Measurements from ENCODE around the gene EMX2.

The EMX2 gene

DNA sequence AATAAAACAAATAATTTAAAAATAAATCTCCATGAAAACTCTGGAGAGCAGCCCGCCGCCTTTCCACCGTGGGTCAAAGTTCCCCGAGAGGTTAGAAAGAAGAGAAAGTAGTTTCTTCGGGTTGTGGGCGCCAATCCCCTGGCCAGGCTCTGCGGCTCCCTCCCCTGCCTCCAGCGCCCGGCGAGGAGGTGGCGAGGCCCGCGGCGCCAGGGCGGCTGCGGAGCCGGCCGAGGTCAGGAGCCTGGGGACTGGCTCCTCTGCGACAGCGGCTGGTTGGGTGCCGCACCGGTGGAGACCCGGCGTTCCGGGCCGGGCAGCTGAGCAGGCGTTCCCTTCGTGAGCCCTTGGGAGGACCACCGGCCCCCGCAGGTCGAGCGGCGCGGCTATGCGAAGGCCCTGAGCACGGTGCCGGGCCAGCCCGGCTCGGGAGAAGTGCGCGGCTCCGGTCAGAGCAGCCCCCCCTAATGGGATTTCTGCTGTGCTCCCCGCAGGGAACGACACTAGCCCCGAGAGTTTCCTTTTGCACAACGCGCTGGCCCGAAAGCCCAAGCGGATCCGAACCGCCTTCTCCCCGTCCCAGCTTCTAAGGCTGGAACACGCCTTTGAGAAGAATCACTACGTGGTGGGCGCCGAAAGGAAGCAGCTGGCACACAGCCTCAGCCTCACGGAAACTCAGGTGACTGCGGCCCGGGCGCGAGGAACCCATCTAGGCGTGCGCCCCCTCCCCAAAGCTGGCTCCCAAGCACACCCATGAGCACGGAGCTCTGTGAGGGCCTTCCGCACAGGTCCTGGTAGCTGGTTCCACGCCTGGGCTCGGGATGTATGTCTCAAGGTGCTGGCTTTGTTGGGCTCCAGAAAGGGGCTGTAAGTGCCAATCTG, 2.8 kb downstream of the EMX2 start:
- no peak for DNase-seq

DNA sequence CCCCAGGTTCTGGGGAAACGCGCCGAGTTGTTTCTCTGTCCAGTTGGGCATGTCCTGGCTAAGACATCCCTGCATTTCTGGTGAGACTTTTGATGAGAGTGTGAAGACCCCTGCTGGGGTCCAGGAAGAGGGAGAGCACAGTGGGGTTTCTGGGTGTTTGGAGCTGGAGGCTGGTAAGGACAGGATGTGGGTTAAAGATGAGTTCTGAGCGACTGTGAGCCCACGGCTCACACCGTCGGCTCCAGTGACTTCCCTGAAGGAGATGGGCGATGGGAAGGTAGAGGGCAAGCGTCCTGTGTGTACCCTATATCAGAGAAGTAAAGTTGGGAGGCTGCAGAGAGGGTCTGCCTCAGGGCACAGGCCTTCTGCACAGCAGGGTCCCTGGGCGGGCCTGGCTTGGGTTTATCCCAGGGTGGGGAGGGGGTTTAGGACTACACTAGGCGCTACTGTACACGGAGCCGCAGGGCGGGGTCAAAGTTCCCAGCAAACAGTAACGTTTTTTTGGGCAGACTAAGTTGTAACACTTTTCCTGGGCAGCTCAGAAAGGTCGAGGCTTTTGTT, 3.6 kb downstream of the EMX2 start:
- no peak for DNase-seq

DNA sequence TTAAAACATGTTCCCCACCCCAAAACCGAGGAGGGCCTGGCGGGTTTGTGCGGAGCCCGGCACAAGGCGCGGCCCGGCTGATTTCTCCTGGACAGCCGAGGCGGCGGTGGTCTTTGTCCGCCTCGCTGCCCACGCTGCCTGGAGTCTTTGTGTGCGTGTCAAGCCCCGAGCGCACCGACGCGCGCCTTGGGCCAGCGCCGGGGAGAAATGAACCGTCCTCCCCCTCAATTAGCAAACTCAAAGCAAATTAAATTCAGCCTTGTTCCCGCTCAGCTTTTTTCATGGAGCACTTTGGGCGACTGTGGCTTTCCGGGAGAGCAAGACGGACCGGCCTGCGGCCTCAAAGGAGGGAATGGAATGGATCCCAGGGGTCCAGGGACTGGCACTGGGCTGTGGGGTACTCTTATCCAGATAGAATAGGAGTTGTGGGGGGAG, 4.1 kb downstream of the EMX2 start:
- DNase-seq, result no peak

DNA sequence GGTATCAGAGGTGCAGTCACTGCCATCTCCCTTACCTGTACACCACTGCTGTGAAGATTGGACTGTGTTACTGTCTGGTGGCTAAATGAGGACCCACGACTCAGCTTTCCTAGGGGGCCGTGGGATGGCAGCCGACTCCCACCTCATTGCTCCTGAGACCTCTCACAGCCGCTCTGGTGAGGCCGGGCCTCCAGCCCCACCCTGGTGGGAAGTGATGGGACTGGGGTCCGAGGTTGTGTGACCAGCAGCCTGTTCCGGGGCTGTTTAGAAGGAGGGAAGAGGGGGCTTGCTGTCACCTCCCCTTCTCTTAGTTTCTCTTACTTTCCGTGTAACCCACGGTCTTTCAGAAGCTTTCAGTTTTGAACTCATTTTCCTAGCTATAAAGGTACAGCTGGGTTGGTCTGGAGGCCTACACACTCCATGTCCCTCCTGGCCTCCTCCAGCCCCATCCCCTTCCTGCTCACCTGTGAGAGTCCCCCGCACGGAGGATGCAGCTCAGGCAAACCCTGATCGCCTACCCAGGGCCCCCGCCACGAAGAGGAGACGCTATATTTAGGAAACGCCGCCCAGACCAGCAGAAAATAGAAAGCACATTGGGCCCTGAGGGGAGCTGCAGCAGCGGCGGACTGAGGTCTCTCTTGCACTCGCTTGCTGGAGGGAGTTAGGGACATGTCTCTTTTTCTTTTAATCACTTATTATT, 4.6 kb downstream of the EMX2 start:
- no peak for DNase-seq

DNA sequence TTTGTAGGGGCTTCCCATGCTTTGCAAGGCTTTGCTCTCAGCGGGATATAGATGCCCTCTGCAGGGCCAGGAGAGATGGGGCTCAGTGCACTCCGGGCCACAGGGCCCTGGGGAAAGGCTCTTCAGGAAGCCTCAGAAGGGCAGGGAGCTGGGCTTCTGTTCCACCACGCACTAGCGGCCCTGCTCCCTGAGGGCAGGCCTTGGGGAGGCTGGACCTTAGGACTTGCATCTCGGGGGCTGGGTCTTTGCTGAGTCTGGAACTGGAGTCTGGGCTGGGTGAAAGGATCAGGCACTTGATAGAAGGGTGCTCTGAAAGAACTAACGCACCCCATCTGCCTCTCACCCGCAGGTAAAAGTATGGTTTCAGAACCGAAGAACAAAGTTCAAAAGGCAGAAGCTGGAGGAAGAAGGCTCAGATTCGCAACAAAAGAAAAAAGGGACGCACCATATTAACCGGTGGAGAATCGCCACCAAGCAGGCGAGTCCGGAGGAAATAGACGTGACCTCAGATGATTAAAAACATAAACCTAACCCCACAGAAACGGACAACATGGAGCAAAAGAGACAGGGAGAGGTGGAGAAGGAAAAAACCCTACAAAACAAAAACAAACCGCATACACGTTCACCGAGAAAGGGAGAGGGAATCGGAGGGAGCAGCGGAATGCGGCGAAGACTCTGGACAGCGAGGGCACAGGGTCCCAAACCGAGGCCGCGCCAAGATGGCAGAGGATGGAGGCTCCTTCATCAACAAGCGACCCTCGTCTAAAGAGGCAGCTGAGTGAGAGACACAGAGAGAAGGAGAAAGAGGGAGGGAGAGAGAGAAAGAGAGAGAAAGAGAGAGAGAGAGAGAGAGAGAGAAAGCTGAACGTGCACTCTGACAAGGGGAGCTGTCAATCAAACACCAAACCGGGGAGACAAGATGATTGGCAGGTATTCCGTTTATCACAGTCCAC, 5.4 kb downstream of the EMX2 start:
- no peak for DNase-seq

DNA sequence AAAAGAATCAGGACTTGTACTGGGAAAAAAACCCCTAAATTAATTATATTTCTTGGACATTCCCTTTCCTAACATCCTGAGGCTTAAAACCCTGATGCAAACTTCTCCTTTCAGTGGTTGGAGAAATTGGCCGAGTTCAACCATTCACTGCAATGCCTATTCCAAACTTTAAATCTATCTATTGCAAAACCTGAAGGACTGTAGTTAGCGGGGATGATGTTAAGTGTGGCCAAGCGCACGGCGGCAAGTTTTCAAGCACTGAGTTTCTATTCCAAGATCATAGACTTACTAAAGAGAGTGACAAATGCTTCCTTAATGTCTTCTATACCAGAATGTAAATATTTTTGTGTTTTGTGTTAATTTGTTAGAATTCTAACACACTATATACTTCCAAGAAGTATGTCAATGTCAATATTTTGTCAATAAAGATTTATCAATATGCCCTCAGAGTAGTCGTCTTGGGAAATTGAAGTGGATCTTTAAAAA, 6.6 kb downstream of the EMX2 start:
- no peak for DNase-seq

DNA sequence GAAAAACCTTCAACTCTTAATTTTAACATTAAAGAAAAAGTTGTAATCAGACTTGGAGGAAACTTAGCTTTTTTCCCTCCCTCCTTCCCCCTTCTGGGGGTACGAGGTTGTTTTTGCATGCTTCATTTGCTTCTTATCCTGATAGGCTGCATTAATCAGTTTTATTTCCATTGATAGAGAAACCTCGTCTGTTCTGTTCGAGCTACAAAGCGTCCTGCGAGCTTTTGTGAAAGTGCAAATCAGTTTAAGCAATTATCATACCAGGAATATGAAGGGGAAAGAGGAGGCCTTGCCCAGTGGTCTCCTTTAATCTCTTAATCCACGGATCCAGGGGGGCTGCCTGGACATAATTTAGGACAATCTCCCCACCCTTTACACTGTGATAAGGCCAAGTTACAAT, 7.5 kb downstream of the EMX2 start:
- DNase-seq, result no peak

DNA sequence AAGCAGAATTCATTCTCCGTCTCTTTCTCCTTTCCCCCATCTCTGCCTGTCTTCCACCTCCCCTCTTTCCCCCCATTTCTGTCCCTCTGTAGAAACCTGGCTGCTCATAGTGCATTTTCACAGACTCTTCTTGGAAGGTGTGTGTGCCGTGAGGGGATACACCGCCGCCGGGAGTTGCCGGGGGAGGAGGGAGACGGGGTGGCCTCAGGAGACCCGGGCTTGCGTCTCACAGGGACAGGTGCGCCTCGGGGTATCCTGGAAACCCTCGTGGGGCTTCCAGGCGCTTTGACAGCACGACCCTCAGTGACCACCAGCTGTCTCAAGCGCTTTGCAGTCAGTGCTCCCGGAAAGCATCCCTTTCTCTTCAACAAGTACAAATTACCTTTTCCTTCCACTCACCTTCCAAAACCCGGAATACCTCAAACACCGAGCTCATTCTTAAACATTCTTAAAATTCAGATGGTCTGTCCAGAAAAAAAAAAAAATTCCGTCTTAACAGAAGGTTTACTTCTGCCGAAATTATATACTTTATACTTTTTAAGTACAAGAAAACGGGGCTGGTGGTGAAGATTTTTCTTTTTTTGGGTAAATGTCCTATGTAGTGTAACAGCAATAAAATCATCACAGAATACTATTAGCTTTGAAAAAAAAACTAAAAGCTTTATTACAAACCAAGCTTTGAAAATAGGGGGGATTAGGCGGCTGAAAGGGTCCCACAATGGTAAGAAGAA, 8.2 kb downstream of the EMX2 start:
- no peak for DNase-seq

DNA sequence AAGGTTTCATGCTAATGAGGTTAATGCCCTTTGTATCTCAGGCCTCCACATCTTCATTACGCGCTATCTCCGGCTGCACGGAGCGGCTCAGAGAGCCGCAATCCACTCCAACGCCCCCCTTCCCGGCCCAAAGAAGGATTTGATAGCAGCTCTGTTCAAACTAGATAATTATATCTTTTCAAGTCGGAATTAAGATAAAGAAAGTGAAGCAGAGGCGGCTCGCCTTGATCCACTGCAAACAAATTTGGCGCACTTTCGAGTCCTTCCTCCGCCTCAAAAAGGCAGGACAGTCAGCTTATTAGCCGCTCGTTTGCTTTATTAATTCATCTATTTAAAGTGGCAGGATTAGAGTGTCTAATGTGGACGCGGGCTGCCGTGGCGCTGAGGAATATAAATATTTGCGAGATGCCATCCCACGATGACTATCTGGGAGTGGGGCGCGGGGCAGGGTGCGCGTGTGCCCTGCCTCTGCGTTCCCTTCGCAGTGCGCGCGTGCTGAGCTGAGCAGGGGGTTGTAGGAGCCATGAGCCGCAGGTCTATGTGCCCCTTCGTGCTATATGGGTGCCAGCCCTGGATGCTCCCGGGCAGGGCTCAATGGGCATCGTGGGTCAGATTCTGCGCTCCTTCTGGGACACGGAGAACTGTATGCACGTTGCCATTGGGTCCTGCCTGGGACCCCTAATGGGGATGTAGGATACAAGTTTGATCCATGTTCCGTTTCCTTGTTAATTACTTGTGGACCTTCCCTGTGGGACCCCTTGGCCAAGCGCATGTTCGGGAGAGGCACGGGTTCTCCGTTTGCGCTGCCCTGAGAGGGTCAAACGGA, 9.0 kb downstream of the EMX2 start:
- DNase-seq, result no peak

DNA sequence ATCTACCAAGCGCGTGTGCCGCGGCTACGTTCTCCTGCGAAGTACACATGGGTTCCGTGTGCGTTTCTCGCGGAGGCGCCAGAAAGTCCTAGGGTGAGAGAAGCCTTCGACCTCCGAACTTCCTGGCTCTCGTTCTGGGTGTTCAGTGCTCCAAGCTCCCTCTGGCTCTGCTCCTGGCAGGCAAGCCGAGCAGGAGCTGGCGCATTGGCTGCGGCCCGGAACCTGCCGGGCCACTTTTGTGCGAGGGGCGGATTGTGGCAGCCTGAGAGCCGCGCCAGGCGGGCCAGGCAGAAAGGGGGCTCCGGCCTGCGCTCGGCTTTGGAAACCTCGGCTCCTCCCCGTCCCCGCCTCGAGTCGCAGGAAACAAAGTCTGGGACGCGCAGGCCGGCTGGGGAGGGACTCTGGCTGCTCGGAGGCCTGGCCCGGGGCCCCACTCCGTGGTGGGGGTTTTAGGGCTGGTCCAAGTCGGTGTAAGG, 9.6 kb downstream of the EMX2 start:
- DNase-seq, result no peak

DNA sequence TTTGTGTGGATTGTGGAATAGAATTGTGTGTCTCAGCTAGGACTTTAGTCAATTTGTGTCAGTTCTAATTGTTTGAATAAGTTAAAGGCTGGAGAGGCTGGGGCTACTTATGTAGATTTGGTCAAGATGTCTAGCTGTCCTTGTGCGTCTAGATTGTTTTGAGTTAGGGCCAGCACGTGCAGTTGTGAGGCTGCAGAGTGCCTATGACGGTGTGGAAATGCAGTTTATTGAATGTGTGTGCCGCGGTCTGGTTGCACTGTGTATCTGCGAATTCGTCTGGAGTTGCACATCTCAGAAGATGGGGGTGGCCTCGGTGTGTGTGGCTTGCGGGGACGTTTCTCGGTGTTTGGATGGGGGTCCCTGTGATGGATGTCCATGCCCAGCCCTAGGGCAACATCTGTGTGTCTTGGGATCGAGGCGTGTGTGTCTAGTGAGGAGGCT, 10.2 kb downstream of the EMX2 start:
- DNase-seq, result no peak

DNA sequence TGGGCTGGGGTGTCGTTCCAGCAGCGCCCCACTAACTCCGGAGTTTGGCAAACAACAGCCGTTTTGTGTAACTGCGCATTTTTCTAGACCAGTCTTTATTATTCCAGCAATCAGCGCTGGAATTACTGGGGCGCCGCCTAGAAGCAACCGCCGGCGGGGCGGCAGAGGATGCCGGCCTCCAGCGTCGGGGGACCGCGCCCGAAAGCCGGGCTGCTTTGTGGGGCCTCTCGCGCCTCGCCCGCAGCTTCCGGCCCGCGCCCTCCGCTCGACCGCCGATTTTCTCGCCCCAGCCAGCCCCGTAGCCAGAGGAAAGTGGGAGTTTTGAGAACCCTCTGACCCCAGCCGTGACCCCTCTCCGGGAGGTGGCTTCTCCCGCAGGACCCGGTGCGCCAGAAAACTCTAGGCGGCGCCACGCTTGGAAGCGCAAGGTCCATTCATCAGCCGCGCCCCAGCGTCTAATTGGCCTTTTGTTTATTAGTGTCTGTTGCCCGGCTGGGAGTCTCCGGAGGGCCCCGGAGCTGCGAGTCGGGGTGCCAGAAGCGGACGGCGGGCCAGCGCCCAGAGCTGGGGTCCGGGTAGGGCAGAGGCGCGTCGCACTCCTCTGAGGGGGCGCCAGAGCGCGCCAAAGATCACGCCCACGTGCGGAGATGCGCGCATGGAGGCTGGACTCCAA, 10.7 kb downstream of the EMX2 start:
- DNase-seq, result no peak

DNA sequence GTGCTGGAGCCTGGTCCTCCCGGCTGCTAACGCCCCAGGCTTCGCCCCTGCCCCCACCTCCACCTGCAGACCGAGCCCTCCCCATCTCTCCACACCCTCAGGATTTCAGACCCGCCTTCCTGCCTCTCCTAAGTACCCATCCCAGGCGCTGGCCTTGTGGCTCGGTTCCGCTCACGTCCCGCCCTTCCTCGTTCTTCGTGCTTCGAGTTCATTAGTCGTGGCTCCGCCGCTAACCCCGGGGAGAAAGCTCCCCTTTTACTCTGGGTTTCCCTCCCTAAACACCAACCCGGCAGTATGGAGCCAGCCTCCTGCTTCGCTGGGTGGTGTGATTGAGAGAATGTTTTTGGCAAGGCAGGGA, 11.2 kb downstream of the EMX2 start:
- no peak for DNase-seq

DNA sequence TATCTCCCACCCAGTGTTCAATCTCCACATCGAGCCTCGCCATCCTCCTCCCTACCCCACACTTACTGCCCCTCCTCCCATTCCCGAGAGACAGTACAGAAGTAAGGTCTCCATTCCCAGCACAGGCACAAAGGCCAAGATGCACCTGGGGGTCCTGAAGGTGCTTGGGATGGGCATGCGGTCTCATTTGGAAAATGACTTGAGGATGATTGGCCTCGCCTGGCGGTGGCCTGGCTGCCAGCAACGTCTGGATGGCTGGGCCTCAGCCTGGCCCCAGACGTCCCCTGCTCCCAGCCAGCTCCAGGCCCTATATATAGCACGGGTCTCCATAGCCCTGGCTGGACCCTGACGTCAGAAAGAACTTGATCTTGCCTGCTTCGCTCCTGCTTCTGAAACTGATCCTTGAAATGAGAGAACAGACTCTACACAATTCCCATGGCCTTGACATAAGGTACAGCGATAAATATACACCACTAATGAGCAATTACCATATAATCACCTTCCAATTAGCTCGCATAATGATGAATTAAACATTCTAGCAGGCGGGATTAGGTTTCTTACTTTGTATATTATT, 11.8 kb downstream of the EMX2 start:
- DNase-seq, result no peak

DNA sequence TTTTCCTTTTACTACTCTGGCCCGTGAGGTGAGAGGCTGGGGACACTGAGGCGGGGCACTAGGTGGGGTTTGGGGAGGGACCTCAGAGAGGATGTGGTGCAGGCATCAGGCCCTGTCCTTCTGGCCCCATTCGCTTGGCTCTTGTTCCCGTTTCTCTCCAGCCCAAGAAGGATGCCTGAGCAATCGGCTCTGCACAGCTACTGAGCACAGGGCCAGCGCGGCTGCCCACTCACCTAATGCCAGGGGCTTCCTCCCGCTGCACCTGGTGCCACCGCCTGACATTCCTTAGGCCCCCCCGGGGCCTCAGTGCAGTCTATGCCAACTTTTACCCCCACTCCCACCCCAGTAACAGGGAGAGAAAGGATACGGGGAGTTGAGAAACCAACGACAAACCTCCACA, 12.5 kb downstream of the EMX2 start:
- DNase-seq, result no peak

DNA sequence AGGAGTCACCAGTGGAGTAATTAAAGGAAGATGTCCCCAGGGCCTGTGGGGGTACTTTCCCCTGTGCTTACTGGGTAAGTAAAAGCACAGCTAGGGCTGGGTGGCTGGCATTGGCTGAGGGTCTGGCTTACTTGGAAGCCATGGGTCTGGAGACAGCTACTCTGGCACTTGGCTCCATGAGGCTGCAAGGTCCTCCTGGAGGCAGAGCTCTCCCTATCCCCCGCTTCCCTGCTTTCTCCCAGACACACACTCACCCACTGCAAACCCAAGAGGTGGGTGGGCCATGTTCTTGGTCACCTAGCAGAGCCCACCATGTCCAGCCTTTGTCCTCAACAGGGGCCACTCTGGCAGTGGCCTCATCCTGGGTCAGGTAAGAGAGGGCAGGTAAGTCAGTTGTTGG, 13.3 kb downstream of the EMX2 start:
- no peak for DNase-seq

DNA sequence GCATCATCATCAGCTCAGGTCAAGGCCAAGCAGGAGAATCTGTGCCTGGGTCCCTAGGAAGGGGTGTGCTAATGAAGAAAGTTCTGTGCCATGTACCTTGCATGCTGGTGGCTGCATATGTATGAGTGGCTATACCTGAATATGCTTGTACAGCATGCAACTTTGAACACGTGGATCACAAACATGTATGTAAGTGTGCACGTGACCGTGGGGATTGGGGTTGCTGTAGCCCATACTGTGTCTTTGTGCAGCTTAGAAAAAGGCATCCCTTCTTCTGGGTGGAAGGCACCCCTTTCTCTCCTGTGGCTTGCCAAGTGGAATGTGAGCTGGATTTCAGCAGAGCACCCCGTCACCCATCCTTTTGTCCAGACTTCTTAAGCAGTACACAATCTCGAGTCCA, 13.8 kb downstream of the EMX2 start:
- no peak for DNase-seq

DNA sequence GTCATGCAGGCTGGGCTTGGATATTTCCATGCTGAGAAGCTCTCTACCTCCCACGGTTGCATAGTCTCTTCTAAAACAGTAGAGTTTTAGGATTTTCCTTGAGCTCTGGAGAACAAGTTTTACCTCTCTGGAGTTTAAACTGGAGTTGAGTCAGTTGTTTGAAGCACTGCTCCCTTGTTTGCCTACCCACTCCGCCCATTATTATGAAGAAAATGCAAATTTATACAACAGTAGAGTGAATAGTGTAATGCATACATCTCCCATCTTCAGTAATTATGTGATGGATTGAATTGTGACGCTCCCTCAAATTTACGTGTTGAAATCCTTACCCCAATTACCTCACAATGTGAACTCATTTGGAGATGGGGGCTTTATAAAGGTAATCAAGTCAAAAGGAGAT, 17.2 kb downstream of the EMX2 start:
- DNase-seq, result no peak

DNA sequence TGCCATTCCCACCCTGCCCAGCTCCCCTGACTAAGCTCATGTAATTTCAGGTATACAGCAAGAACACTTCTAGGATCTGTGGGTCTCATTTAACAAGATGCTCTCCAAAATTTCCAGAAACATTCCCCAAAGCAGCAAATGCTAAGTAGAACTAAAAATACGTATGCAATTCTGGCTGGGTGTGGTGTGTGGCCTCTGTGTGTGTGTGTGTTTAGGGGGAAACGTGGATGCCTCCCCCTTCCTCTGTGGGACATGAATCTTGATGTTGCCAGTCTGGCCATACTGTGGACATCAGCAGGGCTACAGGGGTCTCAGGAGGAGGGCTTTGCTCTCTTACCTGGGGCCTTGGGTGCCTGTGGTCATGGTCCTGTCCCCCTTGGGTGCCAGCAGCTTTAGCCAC, 18.4 kb downstream of the EMX2 start:
- no peak for DNase-seq

DNA sequence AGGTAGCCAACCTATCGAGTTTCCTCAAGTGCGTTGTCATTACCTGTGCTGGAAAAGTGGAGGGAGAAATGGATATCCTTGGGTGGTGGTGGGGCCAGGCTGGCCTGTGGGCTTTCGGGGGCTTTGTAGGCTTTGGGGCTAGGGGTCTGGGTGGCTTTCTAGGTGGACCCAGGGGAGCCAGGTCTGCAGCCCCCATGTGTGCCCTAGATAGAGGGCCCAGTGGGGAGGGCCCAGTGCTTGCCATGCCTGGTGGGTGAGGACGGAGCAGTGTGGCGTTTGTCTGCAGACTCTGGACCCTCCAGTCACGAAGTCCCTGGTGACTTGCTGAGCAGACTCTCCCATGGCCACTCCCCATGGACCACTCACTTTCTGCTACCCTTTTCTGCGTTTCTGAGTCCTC, 19.7 kb downstream of the EMX2 start:
- no peak for DNase-seq
